ENCODE results near the gene WDR81. TPM values are rescaled to one million over a fixed set of nuclear protein-coding genes. Genes with fewer than 3 reads are reported as not detected.
"Not testable (repeated sequence)": the region's sequence is repeated elsewhere in the genome, so short reads cannot be mapped to it uniquely, and the experiment has no call there.

The WDR81 gene
- total RNA-seq, 4 donors from 2014 or later: 26.1 to 73.7 (median 35.7) TPM

DNA sequence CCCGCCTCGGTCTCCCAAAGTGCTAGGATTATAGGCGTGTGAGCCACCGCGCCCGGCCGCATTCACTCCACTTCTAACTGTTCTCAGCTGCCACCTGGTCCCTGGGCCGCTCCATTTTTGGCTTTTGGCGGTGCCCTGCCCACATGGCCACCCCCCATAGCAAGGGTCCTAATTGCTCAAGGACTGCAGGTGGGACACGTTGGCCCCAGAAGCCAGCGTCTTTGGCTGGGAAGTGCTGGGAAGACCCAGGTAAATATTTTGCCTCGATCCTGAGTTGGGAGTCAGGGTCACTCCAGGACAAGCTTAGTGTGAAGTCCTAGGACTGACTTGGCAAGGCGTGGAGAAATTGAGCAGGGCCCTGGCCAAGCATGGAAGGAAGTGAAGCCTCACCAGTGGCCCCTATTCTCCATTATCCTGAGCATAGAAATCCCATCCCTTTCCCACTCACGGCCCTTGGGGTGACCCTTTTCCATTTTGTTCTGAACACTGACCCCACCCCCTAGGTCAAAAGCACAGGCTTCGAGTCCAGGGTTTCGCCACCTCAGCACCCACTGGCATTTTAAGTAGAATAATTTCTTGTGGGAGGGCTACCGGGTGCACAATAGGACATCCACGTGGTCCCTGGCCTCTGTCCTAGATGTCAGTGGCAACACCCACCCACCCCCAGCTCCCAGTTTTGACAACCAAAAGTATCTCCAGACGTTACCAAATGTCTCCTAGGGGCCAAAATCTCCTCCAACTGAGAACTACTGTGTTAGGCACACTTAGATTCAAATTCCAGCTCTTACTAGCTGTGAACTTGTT lies 5.9 kb upstream of the WDR81 start:
- in situ Hi-C loops (cut with MboI; ENCODE audit: low pct_ligation_motif_present in 1 of 4, low pct_unique_long_range_greater_than_20kb in 1 of 4, low sequenced_read_pairs in 3 of 4) (loop anchor here in 2 of 4 donors (25.0 kb wide), 2 partner anchors 94 to 319 kb away; partner anchors contain the start of genes DPH1 (in 1 of the 2), OVCA2 (in 1 of the 2) and RTN4RL1 (in 1 of the 2)), intact Hi-C loops (cut with DNase I; ENCODE audit: low total_unique reads) (loop anchor here (5.0 to 10.0 kb wide), 2 partner anchors 64 kb away; no protein-coding TSS in a partner anchor)
- H3K9me3 ChIP-seq: no peaks in the 10 kb centered on the region
- TF ChIP-seq, protein P1, sequence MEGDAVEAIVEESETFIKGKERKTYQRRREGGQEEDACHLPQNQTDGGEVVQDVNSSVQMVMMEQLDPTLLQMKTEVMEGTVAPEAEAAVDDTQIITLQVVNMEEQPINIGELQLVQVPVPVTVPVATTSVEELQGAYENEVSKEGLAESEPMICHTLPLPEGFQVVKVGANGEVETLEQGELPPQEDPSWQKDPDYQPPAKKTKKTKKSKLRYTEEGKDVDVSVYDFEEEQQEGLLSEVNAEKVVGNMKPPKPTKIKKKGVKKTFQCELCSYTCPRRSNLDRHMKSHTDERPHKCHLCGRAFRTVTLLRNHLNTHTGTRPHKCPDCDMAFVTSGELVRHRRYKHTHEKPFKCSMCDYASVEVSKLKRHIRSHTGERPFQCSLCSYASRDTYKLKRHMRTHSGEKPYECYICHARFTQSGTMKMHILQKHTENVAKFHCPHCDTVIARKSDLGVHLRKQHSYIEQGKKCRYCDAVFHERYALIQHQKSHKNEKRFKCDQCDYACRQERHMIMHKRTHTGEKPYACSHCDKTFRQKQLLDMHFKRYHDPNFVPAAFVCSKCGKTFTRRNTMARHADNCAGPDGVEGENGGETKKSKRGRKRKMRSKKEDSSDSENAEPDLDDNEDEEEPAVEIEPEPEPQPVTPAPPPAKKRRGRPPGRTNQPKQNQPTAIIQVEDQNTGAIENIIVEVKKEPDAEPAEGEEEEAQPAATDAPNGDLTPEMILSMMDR (IDR thresholded peaks at IDR 0.05): no peak
- no peak for TF ChIP-seq POLR2AphosphoS5 (IDR thresholded peaks at IDR 0.05)
- TF ChIP-seq EP300 (IDR thresholded peaks at IDR 0.05; ENCODE audit: low read depth): no peak
- TF ChIP-seq POLR2A (IDR thresholded peaks at IDR 0.05): no peak
- no peaks in the 10 kb centered on the region for H3K36me3 ChIP-seq
- no peaks in the 10 kb centered on the region for H3K27me3 ChIP-seq
- H3K4me1 ChIP-seq: peaks cover 18 to 42% (median 27%) of the 10 kb centered on the region in 4 donors
- DNase-seq: no peak
- peak overlapping the region; percentile 99 to 100 (median 100) for H3K27ac ChIP-seq
- 70 to 83% methylated on average over 2 to 19 of the region's 19 CpGs for WGBS, 2 donors (ENCODE audit: low coverage in 1 of 2)
- H3K4me3 ChIP-seq: peak overlapping the region in 1 of 4 donors; percentile 54

- Histone ChIP-seq H3K27me3 (no peaks in the 10 kb centered on the region), H3K9me3 (no peaks in the 10 kb centered on the region), H3K36me3 (no peaks in the 10 kb centered on the region), H3K4me3 (peak overlapping the region in 1 of 4 donors; percentile 27), H3K27ac (peak overlapping the region in 3 of 4 donors; percentile 31 to 56 (median 31)), H3K4me1 (peaks cover 21 to 46% (median 32%) of the 10 kb centered on the region in 4 donors)
- WGBS, 2 donors (ENCODE audit: low coverage in 1 of 2): 10 to 36% methylated on average over 7 to 11 of the region's 11 CpGs
- intact Hi-C loops (cut with DNase I; ENCODE audit: low total_unique reads) (no loop called here), in situ Hi-C loops (cut with MboI; ENCODE audit: low pct_ligation_motif_present in 1 of 4, low pct_unique_long_range_greater_than_20kb in 1 of 4, low sequenced_read_pairs in 3 of 4) (loop anchor here (10.0 to 25.0 kb wide), 3 partner anchors 64 to 316 kb away; partner anchors contain the start of genes DPH1 (in 1 of the 4), OVCA2 (in 1 of the 4) and RTN4RL1 (in 1 of the 4))
- TF ChIP-seq EP300 (IDR thresholded peaks at IDR 0.05; ENCODE audit: low read depth): no peak
- no peak for TF ChIP-seq POLR2AphosphoS5 (IDR thresholded peaks at IDR 0.05)
- TF ChIP-seq, protein P1 (IDR thresholded peaks at IDR 0.05): peak; percentile 95 to 99 (median 98)
- TF ChIP-seq POLR2A (IDR thresholded peaks at IDR 0.05): no peak
- peak; percentile 80 for DNase-seq
Measured at GRCh38 chr17:1720856-1721386, 3.6 kb upstream of the WDR81 start.

DNA sequence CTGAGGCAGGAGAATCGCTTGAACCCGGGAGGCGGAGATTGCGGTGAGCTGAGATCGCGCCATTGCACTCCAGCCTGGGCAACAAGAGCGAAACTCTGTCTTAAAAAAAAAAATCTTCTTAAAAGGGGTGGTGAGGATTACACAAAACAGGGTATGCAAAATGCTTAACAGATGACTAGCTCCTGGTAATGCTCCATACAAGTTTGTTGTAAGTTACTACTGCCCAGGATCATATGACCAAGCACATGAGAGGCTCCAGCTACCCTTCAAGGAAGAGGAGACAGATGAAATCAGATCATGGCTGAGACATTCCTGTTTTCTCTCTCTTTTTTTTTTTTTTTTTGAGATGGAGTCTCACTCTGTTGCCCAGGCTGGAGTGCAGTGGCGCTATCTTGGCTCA lies 2.5 kb upstream of the WDR81 start:
- H3K36me3 ChIP-seq; DNase-seq; intact Hi-C loops (cut with DNase I; ENCODE audit: low total_unique reads); H3K9me3 ChIP-seq; H3K27me3 ChIP-seq; H3K4me3 ChIP-seq: not testable (repeated sequence)
- in situ Hi-C loops (cut with MboI; ENCODE audit: low pct_ligation_motif_present in 1 of 4, low pct_unique_long_range_greater_than_20kb in 1 of 4, low sequenced_read_pairs in 3 of 4): loop anchor here (10.0 to 25.0 kb wide), 3 partner anchors 63 to 315 kb away; partner anchors contain the start of genes DPH1 (in 1 of the 4), OVCA2 (in 1 of the 4) and RTN4RL1 (in 1 of the 4)
- WGBS, 2 donors (ENCODE audit: low coverage in 1 of 2): 86 to 90% methylated on average over 2 to 8 of the region's 8 CpGs
- peak overlapping the region; percentile 16 to 89 (median 84) for H3K27ac ChIP-seq
- H3K4me1 ChIP-seq: peaks cover 21 to 54% (median 33%) of the 10 kb centered on the region in 4 donors

- peak overlapping the region; percentile 68 to 87 (median 82) for H3K4me3 ChIP-seq
- intact Hi-C loops (cut with DNase I; ENCODE audit: low total_unique reads): no loop called here
- TF ChIP-seq POLR2A (IDR thresholded peaks at IDR 0.05) (no peak), EP300 (IDR thresholded peaks at IDR 0.05; ENCODE audit: low read depth) (no peak), POLR2AphosphoS5 (IDR thresholded peaks at IDR 0.05) (no peak)
- TF ChIP-seq, protein P1 (IDR thresholded peaks at IDR 0.05): no peak
- H3K4me1 ChIP-seq: peaks cover 13 to 54% (median 29%) of the 10 kb centered on the region in 4 donors
- H3K9me3 ChIP-seq: no peaks in the 10 kb centered on the region
- in situ Hi-C loops (cut with MboI; ENCODE audit: low pct_ligation_motif_present in 1 of 4, low pct_unique_long_range_greater_than_20kb in 1 of 4, low sequenced_read_pairs in 3 of 4): loop anchor here (10.0 to 25.0 kb wide), 3 partner anchors 60 to 312 kb away; partner anchors contain the start of genes DPH1 (in 1 of the 4), OVCA2 (in 1 of the 4) and RTN4RL1 (in 1 of the 4)
- peak overlapping the region; percentile 82 to 89 (median 88) for H3K27ac ChIP-seq
- no peaks in the 10 kb centered on the region for H3K36me3 ChIP-seq
- no peak for DNase-seq
- H3K27me3 ChIP-seq: no peaks in the 10 kb centered on the region
- WGBS, 2 donors (ENCODE audit: low coverage in 1 of 2): 24% methylated on average over 29 of the region's 51 CpGs; no CpG with 5 or more reads in 1 of the 2 donors
Measured at GRCh38 chr17:1724869-1725641, 551 bp downstream of the WDR81 start.

All from transverse colon (tissue), 4 donors.